GM18508 (cell line): Measurements from ENCODE around the gene VWA5B1.
"Not testable (repeated sequence)": the region's sequence is repeated elsewhere in the genome, so short reads cannot be mapped to it uniquely, and the experiment has no call there.

Experiments used
- ATAC-seq: cut with Tn5 transposase; IDR thresholded peaks from one replicate; pipeline ENCODE4 v1.9.1; 2021; ENCODE audit warnings: moderate number of reproducible peaks; ENCODE audit not compliant: insufficient read depth, unreplicated experiment

Gene VWA5B1

GRCh38 chr1:20290624-20291597 is at the start of gene VWA5B1:
Gene VWA5B1 (plus strand): TSS chr1:20290875. CDS start chr1:20310602, 19,727 bp downstream.
- ATAC-seq: no peak

- no peak for ATAC-seq
These were observed 47.7 kb upstream of the VWA5B1 start for GRCh38 chr1:20242890-20243479.

- ATAC-seq: no peak
These were observed 41.6 kb upstream of the VWA5B1 start for GRCh38 chr1:20248971-20249612.

GRCh38 chr1:20250340-20250989 is 40.2 kb upstream of the VWA5B1 start:
- ATAC-seq: no peak

GRCh38 chr1:20252587-20252986 is 38.1 kb upstream of the VWA5B1 start:
- no peak for ATAC-seq

GRCh38 chr1:20255666-20256065 is 35.0 kb upstream of the VWA5B1 start:
- ATAC-seq: no peak

- ATAC-seq: no peak
These were observed 31.0 kb upstream of the VWA5B1 start for GRCh38 chr1:20259646-20260045.

GRCh38 chr1:20261095-20261494 is 29.6 kb upstream of the VWA5B1 start:
- ATAC-seq: no peak

GRCh38 chr1:20262810-20263534 is 27.7 kb upstream of the VWA5B1 start:
- ATAC-seq: no peak

GRCh38 chr1:20265250-20265649 is 25.4 kb upstream of the VWA5B1 start:
- ATAC-seq: no peak

- ATAC-seq: no peak
These were observed 24.5 kb upstream of the VWA5B1 start for GRCh38 chr1:20266141-20266540.

GRCh38 chr1:20266642-20267041 is 24.0 kb upstream of the VWA5B1 start:
- ATAC-seq: no peak

GRCh38 chr1:20271498-20272400 is 18.9 kb upstream of the VWA5B1 start:
- ATAC-seq: no peak

GRCh38 chr1:20273716-20274115 is 17.0 kb upstream of the VWA5B1 start:
- not testable (repeated sequence) for ATAC-seq

GRCh38 chr1:20275319-20275925 is 15.3 kb upstream of the VWA5B1 start:
- no peak for ATAC-seq

- ATAC-seq: no peak
These were observed 14.1 kb upstream of the VWA5B1 start for GRCh38 chr1:20276485-20277159.

GRCh38 chr1:20278692-20279130 is 12.0 kb upstream of the VWA5B1 start:
- ATAC-seq: no peak

- no peak for ATAC-seq
These were observed 11.2 kb upstream of the VWA5B1 start for GRCh38 chr1:20279509-20279908.
